HFFc6 (cell line): Measurements from ENCODE around the gene ITGB8. TPM values are rescaled to one million over a fixed set of nuclear protein-coding genes. Genes with fewer than 3 reads are reported as not detected.

Experiments
- DNase-seq: peaks from one replicate; pipeline ENCODE4 v3.0.0-alpha.2; 2018
- H3K27ac Mint-ChIP-seq: 2 replicates; pipeline ENCODE4 v1.8.0; 2020; ENCODE audit warnings: mild to moderate bottlenecking, mixed read lengths
- H3K27me3 Mint-ChIP-seq: 2 replicates; pipeline ENCODE4 v1.8.0; 2021; ENCODE audit warnings: mild to moderate bottlenecking, moderate library complexity, mixed read lengths; ENCODE audit not compliant: insufficient read depth
- H3K36me3 Mint-ChIP-seq: 2 replicates; pipeline ENCODE4 v1.8.0; 2021; ENCODE audit warnings: low read depth, mixed read lengths
- H3K4me1 Mint-ChIP-seq: 2 replicates; pipeline ENCODE4 v1.8.0; 2020; ENCODE audit warnings: low read depth, mixed read lengths
- H3K4me3 Mint-ChIP-seq: 2 replicates; pipeline ENCODE4 v1.8.0; 2020; ENCODE audit warnings: mild to moderate bottlenecking, moderate library complexity, mixed read lengths
- H3K9me3 Mint-ChIP-seq: 2 replicates; pipeline ENCODE4 v1.8.0; 2020; ENCODE audit warnings: mild to moderate bottlenecking, mixed read lengths
- total RNA-seq, 6 experiments: library from RNA; stranded (reverse); fragmentation: NEBNext Ultra II Directional; extraction: Animal tissue kit (Norgen Biotek cat#: 25700); gene quantifications; 2 replicates in 1 of 6; 3 replicates in 5 of 6; pipeline ENCODE4 v1.2.3, GENCODE V29; 2021
- TF ChIP-seq, protein P1 (sequence below): fragments of 200-600 bp; sonication (generic); IDR thresholded peaks from 2 replicates; pipeline ENCODE4 v1.5.0; 2021; ENCODE audit warnings: antibody characterized with exemption, mild to moderate bottlenecking

The ITGB8 gene
- total RNA-seq, 6 experiments from 2014 or later: not detected

DNA sequence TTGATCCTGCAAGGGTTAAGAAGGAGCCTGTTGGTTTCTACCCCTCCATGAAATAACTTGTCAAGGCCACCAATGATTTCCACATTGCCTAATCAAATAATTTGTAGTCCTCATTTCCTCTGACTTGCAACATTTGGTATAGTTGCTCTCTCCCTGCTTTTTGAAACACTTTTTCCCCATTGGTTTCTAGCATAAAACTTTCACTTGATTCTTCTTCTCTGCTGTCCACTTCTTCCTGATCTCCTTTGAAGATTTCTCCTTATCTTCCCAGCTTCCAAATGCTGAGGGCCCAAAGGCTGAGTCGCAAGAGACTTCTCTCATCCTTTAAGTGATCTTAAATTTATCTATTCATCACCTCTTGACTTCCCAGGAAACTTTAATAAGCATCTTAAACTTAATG is 134.2 kb downstream of the ITGB8 start:
- Mint-ChIP-seq H3K4me1 (no peaks in the 10 kb centered on the region), H3K36me3 (peaks cover 5% of the 10 kb centered on the region; the same call in 1 of the 2 replicates), H3K4me3 (no peak overlapping the region), H3K27me3 (no peaks in the 10 kb centered on the region; the same call in 1 of the 2 replicates), H3K27ac (no peak overlapping the region), H3K9me3 (peaks cover 51% of the 10 kb centered on the region)
- DNase-seq: no peak
- TF ChIP-seq, protein P1, sequence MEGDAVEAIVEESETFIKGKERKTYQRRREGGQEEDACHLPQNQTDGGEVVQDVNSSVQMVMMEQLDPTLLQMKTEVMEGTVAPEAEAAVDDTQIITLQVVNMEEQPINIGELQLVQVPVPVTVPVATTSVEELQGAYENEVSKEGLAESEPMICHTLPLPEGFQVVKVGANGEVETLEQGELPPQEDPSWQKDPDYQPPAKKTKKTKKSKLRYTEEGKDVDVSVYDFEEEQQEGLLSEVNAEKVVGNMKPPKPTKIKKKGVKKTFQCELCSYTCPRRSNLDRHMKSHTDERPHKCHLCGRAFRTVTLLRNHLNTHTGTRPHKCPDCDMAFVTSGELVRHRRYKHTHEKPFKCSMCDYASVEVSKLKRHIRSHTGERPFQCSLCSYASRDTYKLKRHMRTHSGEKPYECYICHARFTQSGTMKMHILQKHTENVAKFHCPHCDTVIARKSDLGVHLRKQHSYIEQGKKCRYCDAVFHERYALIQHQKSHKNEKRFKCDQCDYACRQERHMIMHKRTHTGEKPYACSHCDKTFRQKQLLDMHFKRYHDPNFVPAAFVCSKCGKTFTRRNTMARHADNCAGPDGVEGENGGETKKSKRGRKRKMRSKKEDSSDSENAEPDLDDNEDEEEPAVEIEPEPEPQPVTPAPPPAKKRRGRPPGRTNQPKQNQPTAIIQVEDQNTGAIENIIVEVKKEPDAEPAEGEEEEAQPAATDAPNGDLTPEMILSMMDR: no peak

Other genes with a start within 250 kb of the ITGB8 start
- gene MACC1, start 113.5 kb upstream of the ITGB8 start, total RNA-seq: not detected